Karpas-422 (cell line): ENCODE data around the gene CCR2. TPM values are rescaled to one million over a fixed set of nuclear protein-coding genes. Genes with fewer than 3 reads are reported as not detected.
"Not testable (repeated sequence)": the region's sequence is repeated elsewhere in the genome, so short reads cannot be mapped to it uniquely, and the experiment has no call there.

Source experiments
- DNase-seq: peaks from one replicate; pipeline ENCODE4 v3.0.0-alpha.2; 2015
- H2AFZ ChIP-seq: fragments of 200-600 bp; sonication (generic); 2 replicates; pipeline ENCODE4 v1.6.1; 2014; ENCODE audit warnings: antibody characterized with exemption, low read length, mixed read lengths
- H3K27ac ChIP-seq: fragments of 200-600 bp; sonication (generic); 2 replicates; pipeline ENCODE4 v1.5.1; 2014; ENCODE audit warnings: mild to moderate bottlenecking, low read length, moderate library complexity
- H3K27me3 ChIP-seq: fragments of 200-600 bp; sonication (generic); 2 replicates; pipeline ENCODE4 v1.6.1; 2014; ENCODE audit warnings: low read length, mixed read lengths
- H3K36me3 ChIP-seq: fragments of 200-600 bp; sonication (generic); 2 replicates; pipeline ENCODE4 v1.6.1; 2014; ENCODE audit warnings: low read length, mixed read lengths; ENCODE audit not compliant: insufficient read depth
- H3K4me1 ChIP-seq: fragments of 200-600 bp; sonication (generic); 2 replicates; pipeline ENCODE4 v1.6.1; 2014; ENCODE audit warnings: mild to moderate bottlenecking, low read length, mixed read lengths
- H3K4me2 ChIP-seq: fragments of 200-600 bp; sonication (generic); 2 replicates; pipeline ENCODE4 v1.6.1; 2014; ENCODE audit warnings: low read length, low read depth, mild to moderate bottlenecking; ENCODE audit not compliant: poor library complexity, severe bottlenecking
- H3K4me3 ChIP-seq: fragments of 200-600 bp; sonication (generic); 2 replicates; pipeline ENCODE4 v1.5.1; 2014; ENCODE audit warnings: mild to moderate bottlenecking, antibody characterized with exemption, low read length, mixed read lengths
- H3K79me2 ChIP-seq: fragments of 200-600 bp; sonication (generic); 2 replicates; pipeline ENCODE4 v1.6.1; 2014; ENCODE audit warnings: mild to moderate bottlenecking, low read length, mixed read lengths
- H3K9ac ChIP-seq: fragments of 200-600 bp; sonication (generic); 2 replicates; pipeline ENCODE4 v1.6.0; 2014; ENCODE audit warnings: low read length
- H3K9me2 ChIP-seq: fragments of 200-600 bp; sonication (generic), shearing (Covaris generic); replicated peaks from 2 replicates; pipeline ENCODE4 v1.6.0; 2014; ENCODE audit warnings: mild to moderate bottlenecking, low read length, moderate library complexity; ENCODE audit not compliant: insufficient read depth
- H3K9me3 ChIP-seq: fragments of 300-700, 200-600 bp; sonication (generic); 2 replicates; pipeline ENCODE4 v1.6.1; 2014; ENCODE audit warnings: low read length, mixed read lengths
- H4K20me1 ChIP-seq: fragments of 200-600 bp; sonication (generic); 2 replicates; pipeline ENCODE4 v1.6.1; 2014; ENCODE audit warnings: mild to moderate bottlenecking, antibody characterized with exemption, low read length, low read depth; ENCODE audit not compliant: insufficient read depth
- total RNA-seq: library from RNA; depleted of rRNA; stranded (reverse); fragments of >200 nt; shearing (Covaris generic); gene quantifications from 2 replicates; pipeline ENCODE4 v1.2.3, GENCODE V29; 2014; ENCODE audit warnings: low replicate concordance

The CCR2 gene
- total RNA-seq, 1 experiment from 2014 or later = not detected

DNA sequence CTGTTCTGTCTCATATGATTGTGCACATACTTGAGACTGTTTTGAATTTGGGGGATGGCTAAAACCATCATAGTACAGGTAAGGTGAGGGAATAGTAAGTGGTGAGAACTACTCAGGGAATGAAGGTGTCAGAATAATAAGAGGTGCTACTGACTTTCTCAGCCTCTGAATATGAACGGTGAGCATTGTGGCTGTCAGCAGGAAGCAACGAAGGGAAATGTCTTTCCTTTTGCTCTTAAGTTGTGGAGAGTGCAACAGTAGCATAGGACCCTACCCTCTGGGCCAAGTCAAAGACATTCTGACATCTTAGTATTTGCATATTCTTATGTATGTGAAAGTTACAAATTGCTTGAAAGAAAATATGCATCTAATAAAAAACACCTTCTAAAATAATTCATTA, 21.9 kb downstream of the CCR2 start:
- H3K4me1 ChIP-seq = peaks cover 11% of the 10 kb centered on the region

GRCh38 chr3:46378426-46378942, 24.6 kb downstream of the CCR2 start:
- no peaks in the 10 kb centered on the region for H3K79me2 ChIP-seq
- 0 out of 2 replicates have a peak, but pooled peaks cover 3% of the 10 kb centered on the region for H3K27me3 ChIP-seq
- H2AFZ ChIP-seq = no peak overlapping the region
- no peaks in the 10 kb centered on the region for H3K36me3 ChIP-seq
- no peak overlapping the region for H3K9ac ChIP-seq
- no peak overlapping the region for H3K4me3 ChIP-seq
- H3K9me3 ChIP-seq = no peaks in the 10 kb centered on the region
- peaks cover 20% of the 10 kb centered on the region for H3K4me1 ChIP-seq
- H3K4me2 ChIP-seq = no peak overlapping the region
- H3K9me2 ChIP-seq = no peaks in the 10 kb centered on the region
- H4K20me1 ChIP-seq = no peaks in the 10 kb centered on the region
- peak; percentile 90 for DNase-seq
- H3K27ac ChIP-seq = no peak overlapping the region

More for the DNA sequence above, 21.9 kb downstream of the CCR2 start:
- Histone ChIP-seq H3K36me3 (no peaks in the 10 kb centered on the region), H3K27ac (no peak overlapping the region), H2AFZ (no peak overlapping the region), H3K9me2 (no peaks in the 10 kb centered on the region), H3K4me2 (no peak overlapping the region), H4K20me1 (no peaks in the 10 kb centered on the region), H3K79me2 (no peaks in the 10 kb centered on the region), H3K4me3 (no peak overlapping the region), H3K9me3 (no peaks in the 10 kb centered on the region), H3K9ac (no peak overlapping the region), H3K27me3 (0 out of 2 replicates have a peak, but pooled peaks cover 3% of the 10 kb centered on the region)
- DNase-seq = no peak

GRCh38 chr3:46380471-46381221, 26.7 kb downstream of the CCR2 start:
- Histone ChIP-seq H3K9me2 (no peaks in the 10 kb centered on the region), H3K27me3 (no peaks in the 10 kb centered on the region), H3K27ac (no peak overlapping the region), H3K4me3 (no peak overlapping the region), H3K36me3 (no peaks in the 10 kb centered on the region), H3K4me1 (peaks cover 35% of the 10 kb centered on the region), H2AFZ (no peak overlapping the region), H4K20me1 (no peaks in the 10 kb centered on the region), H3K9me3 (no peaks in the 10 kb centered on the region), H3K4me2 (peak overlapping the region; percentile 18), H3K79me2 (no peaks in the 10 kb centered on the region), H3K9ac (no peak overlapping the region)
- no peak for DNase-seq

GRCh38 chr3:46381625-46382024, 27.7 kb downstream of the CCR2 start:
- no peaks in the 10 kb centered on the region for H3K36me3 ChIP-seq
- no peak overlapping the region for H3K4me3 ChIP-seq
- H3K27ac ChIP-seq = no peak overlapping the region
- no peaks in the 10 kb centered on the region for H3K27me3 ChIP-seq
- DNase-seq = no peak
- H4K20me1 ChIP-seq = no peaks in the 10 kb centered on the region
- H3K79me2 ChIP-seq = no peaks in the 10 kb centered on the region
- peaks cover 35% of the 10 kb centered on the region for H3K4me1 ChIP-seq
- no peak overlapping the region for H3K9ac ChIP-seq
- H3K9me3 ChIP-seq = no peaks in the 10 kb centered on the region
- H3K4me2 ChIP-seq = no peak overlapping the region
- no peaks in the 10 kb centered on the region for H3K9me2 ChIP-seq
- H2AFZ ChIP-seq = no peak overlapping the region

DNA sequence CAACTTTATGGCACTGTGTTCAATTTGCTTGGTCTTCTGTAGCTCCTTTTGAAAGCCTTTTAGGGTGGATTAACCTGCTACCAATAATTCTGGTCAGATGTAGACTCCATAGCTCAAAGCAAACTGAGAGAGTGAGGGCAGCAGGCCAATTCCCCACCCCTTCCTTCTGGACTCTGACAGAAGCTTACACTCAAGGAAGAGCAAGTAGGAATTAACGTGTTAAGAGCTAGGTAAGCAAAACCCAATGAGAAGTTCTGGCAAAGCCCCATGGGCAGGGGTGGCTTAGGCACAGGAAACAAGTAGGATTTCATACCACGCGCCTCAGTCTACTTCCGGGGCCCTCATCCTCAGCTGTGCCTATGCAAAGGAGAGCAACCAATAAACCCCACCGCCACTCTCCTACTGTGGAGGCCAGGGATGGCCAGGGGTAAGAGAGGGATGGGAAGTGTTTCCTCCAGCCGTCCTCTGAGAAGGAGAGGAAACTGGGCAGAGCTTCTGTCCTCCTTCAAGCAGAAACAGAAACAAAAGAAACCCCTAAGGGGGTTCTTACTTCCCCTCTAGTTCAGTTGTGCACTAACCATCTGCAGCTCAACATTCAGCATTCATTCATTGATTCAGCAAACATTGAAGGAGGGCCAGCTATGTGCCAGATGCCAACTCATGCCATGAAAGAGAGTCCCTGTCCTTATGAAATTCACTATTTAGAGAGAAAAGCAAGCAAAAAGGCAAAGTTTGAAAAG, 29.5 kb downstream of the CCR2 start:
- H3K4me1 ChIP-seq = peaks cover 35% of the 10 kb centered on the region
- DNase-seq = peak; percentile 71
- H3K27me3 ChIP-seq = no peaks in the 10 kb centered on the region
- H3K9me2 ChIP-seq = no peaks in the 10 kb centered on the region
- peak overlapping the region; percentile 53 for H3K9ac ChIP-seq
- peak overlapping the region; percentile 52 for H3K4me3 ChIP-seq
- H3K36me3 ChIP-seq = no peaks in the 10 kb centered on the region
- no peaks in the 10 kb centered on the region for H3K9me3 ChIP-seq
- H3K4me2 ChIP-seq = peak overlapping the region; percentile 71
- H3K79me2 ChIP-seq = no peaks in the 10 kb centered on the region
- H4K20me1 ChIP-seq = no peaks in the 10 kb centered on the region
- peak overlapping the region; percentile 40; the same call in 1 of the 2 replicates for H2AFZ ChIP-seq
- peak overlapping the region; percentile 90 for H3K27ac ChIP-seq

- no peak overlapping the region for H2AFZ ChIP-seq
- no peaks in the 10 kb centered on the region for H3K79me2 ChIP-seq
- no peaks in the 10 kb centered on the region for H3K27me3 ChIP-seq
- H3K9me3 ChIP-seq = no peaks in the 10 kb centered on the region
- peaks cover 35% of the 10 kb centered on the region for H3K4me1 ChIP-seq
- H3K4me2 ChIP-seq = peak overlapping the region; percentile 71
- no peaks in the 10 kb centered on the region for H3K36me3 ChIP-seq
- peak; percentile 78 for DNase-seq
- no peaks in the 10 kb centered on the region for H3K9me2 ChIP-seq
- H3K4me3 ChIP-seq = peak overlapping the region; percentile 52
- H4K20me1 ChIP-seq = no peaks in the 10 kb centered on the region
- peak overlapping the region; percentile 53 for H3K9ac ChIP-seq
- H3K27ac ChIP-seq = peak overlapping the region; percentile 90
Observed at GRCh38 chr3:46383951-46384330, 30.0 kb downstream of the CCR2 start.

DNA sequence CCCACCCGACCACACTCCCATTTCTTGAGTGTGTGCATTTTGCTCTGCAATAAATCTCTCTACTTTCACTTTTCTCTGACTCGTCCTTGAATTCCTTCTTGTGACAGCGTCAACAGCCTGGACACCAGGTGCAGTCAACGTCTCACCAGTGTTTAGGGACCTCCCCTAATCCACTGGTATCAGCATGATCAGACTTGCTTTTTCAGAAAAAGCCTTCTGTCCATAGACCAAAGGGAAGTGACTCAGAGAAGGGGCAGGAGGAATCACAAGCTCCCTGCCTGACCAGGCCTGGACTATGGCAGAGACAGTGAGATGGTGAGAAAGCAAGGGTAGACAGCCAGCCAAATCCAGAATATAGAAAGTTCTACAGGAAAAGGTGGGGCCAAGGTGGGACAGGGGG, 32.3 kb downstream of the CCR2 start:
- Histone ChIP-seq H3K4me2 (no peak overlapping the region), H3K9me2 (no peaks in the 10 kb centered on the region), H3K9ac (no peak overlapping the region), H3K27ac (no peak overlapping the region), H4K20me1 (no peaks in the 10 kb centered on the region), H3K79me2 (no peaks in the 10 kb centered on the region), H3K4me3 (no peak overlapping the region), H3K27me3 (no peaks in the 10 kb centered on the region), H3K36me3 (no peaks in the 10 kb centered on the region), H2AFZ (no peak overlapping the region), H3K4me1 (peaks cover 23% of the 10 kb centered on the region), H3K9me3 (no peaks in the 10 kb centered on the region)
- no peak for DNase-seq

- H3K27me3 ChIP-seq, H3K9ac ChIP-seq, H3K36me3 ChIP-seq, H3K4me2 ChIP-seq, H2AFZ ChIP-seq, H3K27ac ChIP-seq, H3K9me2 ChIP-seq, H4K20me1 ChIP-seq, H3K9me3 ChIP-seq, H3K79me2 ChIP-seq, H3K4me3 ChIP-seq, DNase-seq: not testable (repeated sequence)
- peaks cover 11% of the 10 kb centered on the region for H3K4me1 ChIP-seq
Observed at GRCh38 chr3:46388847-46389246, 34.9 kb downstream of the CCR2 start.
